Frontal cortex (tissue), 4 donors: ENCODE measurements around the gene GULP1. TPM values are rescaled to one million over a fixed set of nuclear protein-coding genes. Genes with fewer than 3 reads are reported as not detected.

Source experiments
- DNase-seq, 2 donors: peaks; one replicate each; pipeline ENCODE4 v3.0.0; 2012; ENCODE audit warnings: low spot score in 2 of 2
- FAIRE-seq: peaks from 2 replicates; lab custom pipeline; 2012; peaks lifted over from hg19 to GRCh38; lab: Jason Lieb, UNC
- total RNA-seq: library from RNA; depleted of rRNA; stranded (reverse); fragments of >200 nt; gene quantifications from one replicate; pipeline ENCODE4 v1.2.3, GENCODE V29; 2014
- donor health status: control.
- donor health status: control.
- donor health status: control.

GULP1 gene
- total RNA-seq, 1 donor from 2014 or later: 51.4 TPM

- FAIRE-seq (no peak), DNase-seq (no peak)
Measured at GRCh38 chr2:188319838-188320237, 28.2 kb downstream of the GULP1 start.

GRCh38 chr2:188320861-188321260 is 29.2 kb downstream of the GULP1 start:
- DNase-seq (no peak), FAIRE-seq (no peak)

DNA sequence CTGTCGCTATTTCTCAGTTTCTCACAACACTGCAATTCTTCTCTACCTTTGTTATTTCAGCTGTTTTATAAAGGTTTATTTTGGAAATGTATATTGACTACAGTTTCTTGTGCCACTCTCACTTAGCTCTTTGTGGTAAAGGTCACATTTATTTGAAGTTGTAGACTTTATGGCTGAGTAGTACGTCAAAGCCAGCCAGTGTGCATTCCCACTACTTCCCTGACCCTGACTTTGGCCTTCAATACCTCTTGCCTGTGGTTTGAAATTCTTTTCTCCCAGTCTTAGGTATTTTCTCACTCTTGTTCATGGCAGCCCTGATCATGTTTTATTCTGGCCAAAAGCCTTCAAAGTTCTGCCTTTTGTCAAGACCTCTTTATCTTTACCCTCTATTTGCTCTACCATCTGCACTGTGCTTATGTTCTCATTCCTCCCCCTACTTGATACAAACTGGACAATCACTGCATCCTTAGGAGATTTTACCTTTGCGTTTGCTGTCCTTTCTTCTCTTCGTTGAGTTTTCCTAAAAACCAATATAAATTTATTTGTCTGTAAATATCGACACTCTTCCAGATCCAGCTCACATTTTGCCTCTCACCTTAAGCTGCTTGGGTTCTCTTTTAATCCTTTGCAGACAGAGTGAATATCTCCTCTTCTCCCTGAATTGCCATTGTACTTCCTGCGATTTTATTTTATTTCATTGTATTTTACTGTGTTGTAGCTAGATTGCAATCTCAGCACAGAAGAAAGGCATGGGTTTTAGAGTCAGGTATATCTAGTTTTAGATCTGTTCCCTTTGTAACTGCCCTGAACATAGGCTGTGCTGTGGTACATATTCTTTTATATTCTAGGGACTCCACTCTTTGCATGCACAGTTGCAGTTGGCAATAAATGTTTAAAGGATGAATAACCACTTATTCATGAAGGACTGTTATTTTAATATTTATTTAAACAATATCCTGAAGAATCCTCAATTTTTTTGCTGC is 31.2 kb downstream of the GULP1 start:
- DNase-seq: no peak
- no peak for FAIRE-seq

- DNase-seq (no peak), FAIRE-seq (no peak)
Measured at GRCh38 chr2:188324067-188324466, 32.4 kb downstream of the GULP1 start.

DNA sequence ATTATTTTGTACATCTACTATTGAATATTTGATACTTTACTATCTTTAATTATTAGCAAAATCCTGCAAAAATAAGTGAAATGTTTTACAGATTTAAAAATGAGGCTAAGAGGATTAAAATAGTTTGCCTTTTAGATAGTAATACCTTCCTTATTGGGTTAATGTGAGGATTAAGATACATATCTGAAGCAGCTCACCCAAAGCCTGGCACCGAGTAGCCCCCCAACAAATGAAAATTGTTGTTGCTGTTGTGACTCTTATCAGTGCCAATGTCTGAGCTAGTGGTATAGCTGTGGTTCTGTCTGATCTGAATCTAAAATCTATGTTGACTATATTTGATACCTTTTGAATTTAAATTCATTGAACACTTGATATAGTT is 34.6 kb downstream of the GULP1 start:
- FAIRE-seq (no peak), DNase-seq (no peak)

DNA sequence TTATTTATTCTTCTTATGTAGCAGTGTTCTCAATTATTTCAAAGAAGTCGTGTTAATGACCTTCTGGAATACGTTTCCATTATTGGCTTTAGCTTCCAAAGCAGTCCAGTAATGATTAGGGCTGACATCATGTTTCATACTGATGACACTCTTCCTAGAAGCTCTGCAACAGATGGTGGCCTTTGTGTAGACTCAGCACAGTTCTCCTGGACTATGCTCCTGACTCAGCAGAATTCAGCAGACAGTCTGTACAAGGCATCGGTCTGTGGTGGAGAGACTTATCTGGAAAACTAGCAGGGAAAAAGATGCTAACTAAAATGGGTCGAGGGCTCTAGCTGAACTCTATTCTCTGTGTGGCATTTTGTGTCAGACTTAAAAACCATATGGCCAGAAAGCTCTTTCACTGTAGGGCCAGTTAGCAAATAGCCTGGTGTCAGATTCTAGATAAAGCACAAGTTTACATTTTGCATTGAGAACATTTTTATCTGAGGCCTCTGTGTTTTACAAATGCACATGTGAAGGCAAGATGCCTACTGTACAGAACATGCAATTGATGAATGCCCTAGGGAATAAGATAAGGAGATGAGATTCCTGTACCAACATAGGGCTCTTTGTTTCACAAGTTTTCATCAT is 35.1 kb downstream of the GULP1 start:
- FAIRE-seq (no peak), DNase-seq (no peak)

DNA sequence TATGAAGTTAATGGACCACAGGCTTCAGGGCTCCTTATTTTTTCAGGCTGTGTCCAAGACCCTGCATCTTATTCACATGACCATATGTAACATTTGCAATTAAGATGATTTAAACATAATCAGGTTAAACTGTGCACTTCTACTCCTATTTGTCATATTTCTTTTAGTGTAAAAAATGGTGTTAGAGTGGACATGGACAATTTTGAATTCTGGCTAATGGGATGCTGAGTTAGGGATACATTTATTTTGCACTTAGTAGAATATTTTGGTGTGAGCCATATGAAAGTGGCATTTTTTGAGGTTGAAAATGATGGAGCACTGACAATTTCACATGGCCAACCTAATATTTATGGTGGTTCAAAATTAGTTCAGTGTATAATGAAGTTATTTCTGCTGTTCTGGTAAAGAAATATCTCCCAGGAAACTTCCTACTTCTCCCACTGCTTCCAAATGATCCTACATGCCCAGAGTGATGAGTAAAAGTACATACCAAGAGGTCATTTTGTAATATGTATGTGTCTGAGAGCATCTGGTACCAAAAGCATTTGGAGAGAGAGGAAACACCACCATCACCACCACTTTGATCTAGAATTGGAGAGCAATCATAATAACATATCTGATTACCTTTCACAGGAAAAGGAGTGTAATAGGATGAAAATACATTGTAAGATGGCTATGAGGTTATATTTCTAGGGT is 36.0 kb downstream of the GULP1 start:
- FAIRE-seq (no peak), DNase-seq (no peak)

DNA sequence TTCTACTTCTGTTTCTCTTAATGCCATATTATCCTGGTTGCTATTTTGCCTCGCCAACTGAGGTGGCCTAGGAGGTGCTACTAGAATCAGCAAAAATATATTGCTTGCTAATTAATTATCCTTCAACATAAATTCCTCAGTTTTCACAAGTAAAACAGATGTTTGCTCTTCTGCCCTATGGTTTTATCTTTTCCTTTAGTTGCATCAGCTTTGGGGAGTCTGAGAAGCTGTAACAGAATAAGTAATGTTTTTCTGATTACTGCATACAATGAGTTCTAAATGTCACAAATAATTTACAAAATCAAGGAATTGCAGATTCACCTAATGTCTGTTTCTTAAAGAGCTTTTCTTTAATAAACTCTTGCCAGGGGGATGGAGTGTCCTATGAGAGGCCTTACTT is 36.7 kb downstream of the GULP1 start:
- DNase-seq (no peak), FAIRE-seq (no peak)

GRCh38 chr2:188330316-188331053 is 38.8 kb downstream of the GULP1 start:
- DNase-seq (no peak), FAIRE-seq (no peak)

- DNase-seq: no peak
- FAIRE-seq: no peak
Measured at GRCh38 chr2:188332619-188333018, 40.9 kb downstream of the GULP1 start.

GRCh38 chr2:188333751-188334524 is 42.3 kb downstream of the GULP1 start:
- FAIRE-seq: no peak

GRCh38 chr2:188338463-188338862 is 46.8 kb downstream of the GULP1 start:
- FAIRE-seq (no peak), DNase-seq (no peak)

More at GRCh38 chr2:188333751-188334524, 42.3 kb downstream of the GULP1 start:
- peak; percentile 1 to 3 for DNase-seq

DNA sequence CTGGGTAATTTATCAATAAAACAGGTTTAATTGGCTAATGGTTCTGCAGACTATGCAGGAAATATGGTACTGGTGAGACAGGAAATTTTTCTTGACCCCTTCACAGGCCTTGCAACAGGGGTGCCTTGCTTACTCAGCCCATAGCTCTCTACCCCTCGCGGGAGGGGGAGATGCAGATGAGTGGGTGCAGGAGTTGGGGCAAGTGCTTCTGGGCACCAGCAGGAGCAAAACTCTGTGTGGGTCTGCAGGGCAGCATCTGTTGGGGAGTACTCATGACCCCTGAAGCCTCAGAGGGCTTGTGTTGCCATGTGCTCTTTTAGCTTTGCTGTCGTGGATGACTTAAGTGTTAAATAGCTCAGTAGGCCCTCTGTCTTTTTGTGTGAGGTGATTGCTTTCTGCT is 48.6 kb downstream of the GULP1 start:
- no peak for FAIRE-seq
- DNase-seq: no peak

- no peak for FAIRE-seq
Measured at GRCh38 chr2:188345020-188345419, 53.3 kb downstream of the GULP1 start.

DNA sequence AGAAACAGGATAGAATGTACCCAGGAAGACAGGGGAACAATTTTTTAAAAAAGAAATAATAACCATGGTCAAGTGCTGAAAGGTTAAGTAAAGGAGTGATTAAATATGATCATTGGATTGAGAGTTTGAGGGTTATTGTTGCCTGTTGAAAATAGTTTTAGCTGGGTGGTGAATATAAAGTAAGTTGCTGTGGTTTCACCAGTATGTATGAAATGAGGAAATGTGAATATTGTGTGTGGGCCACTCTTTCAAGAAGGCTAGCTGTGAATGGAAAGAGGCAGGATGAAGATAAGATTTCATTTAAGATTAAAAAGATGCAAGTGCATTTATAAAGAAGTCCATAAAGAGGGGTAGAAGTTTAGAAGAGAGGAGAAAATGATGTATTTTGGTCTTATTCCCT is 53.8 kb downstream of the GULP1 start:
- FAIRE-seq: no peak
- DNase-seq: no peak

More at GRCh38 chr2:188345020-188345419, 53.3 kb downstream of the GULP1 start:
- no peak for DNase-seq

GRCh38 chr2:188345831-188346458 is 54.3 kb downstream of the GULP1 start:
- DNase-seq: no peak
- no peak for FAIRE-seq

GRCh38 chr2:188349019-188349418 is 57.3 kb downstream of the GULP1 start:
- no peak for DNase-seq
- no peak for FAIRE-seq

DNA sequence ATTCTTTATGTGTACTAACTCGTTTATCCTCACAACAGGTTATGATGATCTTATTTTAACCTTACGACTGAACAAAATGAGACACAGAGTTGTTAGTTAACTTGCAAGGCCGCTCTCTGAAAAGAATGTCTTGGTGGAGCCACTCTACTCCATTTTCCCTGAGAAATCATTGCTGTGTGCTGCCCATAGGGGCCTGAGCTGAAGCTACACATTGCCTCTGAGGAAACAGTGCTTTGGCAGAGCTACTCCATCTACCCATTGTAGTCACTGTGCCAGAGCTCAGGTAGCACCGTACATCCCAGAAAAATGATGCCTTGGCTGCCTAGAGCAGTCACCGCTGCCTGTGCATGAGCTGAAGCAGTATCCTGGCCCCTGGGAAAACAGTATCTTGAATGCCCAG is 61.6 kb downstream of the GULP1 start:
- no peak for DNase-seq
- no peak for FAIRE-seq
